ENCODE results near the gene SH2D1A.
"Not testable (repeated sequence)": the region's sequence is repeated elsewhere in the genome, so short reads cannot be mapped to it uniquely, and the experiment has no call there.

The SH2D1A gene

GRCh38 chrX:124354648-124355047, 8.3 kb downstream of the SH2D1A start:
- no peak for DNase-seq (ENCODE audit: low read depth)

GRCh38 chrX:124358800-124359383, 12.5 kb downstream of the SH2D1A start:
- no peak for DNase-seq (ENCODE audit: low read depth)

- no peak for DNase-seq (ENCODE audit: low read depth)
These were observed 15.7 kb downstream of the SH2D1A start for GRCh38 chrX:124362072-124362471.

GRCh38 chrX:124362761-124363160, 16.4 kb downstream of the SH2D1A start:
- no peak for DNase-seq (ENCODE audit: low read depth)

DNA sequence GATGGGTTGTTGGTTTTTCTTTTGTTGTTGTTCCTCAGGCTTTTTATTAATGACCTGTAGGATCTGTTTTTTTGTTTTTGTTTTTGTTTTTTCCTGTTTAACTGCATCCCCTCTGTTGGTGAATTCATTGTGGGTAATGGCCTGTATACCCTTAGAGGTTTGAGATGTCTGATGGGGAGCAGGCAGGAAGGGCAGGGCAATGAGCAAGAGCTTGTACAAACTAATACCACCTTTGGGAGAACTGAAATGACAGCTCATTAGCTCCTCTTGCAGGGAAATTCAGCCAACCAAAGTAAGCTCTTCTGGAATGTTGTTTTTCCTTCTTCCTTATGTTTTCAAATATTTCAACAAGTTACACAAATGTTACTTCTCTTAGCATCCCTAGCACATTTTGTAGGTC, 23.4 kb downstream of the SH2D1A start:
- no peak for DNase-seq (ENCODE audit: low read depth)

- no peak for DNase-seq (ENCODE audit: low read depth)
These were observed 27.0 kb downstream of the SH2D1A start for GRCh38 chrX:124373348-124373747.

- no peak for DNase-seq (ENCODE audit: low read depth)
These were observed 32.3 kb downstream of the SH2D1A start for GRCh38 chrX:124378643-124379042.

- DNase-seq (ENCODE audit: low read depth): no peak
These were observed 37.0 kb downstream of the SH2D1A start for GRCh38 chrX:124383354-124383753.

DNA sequence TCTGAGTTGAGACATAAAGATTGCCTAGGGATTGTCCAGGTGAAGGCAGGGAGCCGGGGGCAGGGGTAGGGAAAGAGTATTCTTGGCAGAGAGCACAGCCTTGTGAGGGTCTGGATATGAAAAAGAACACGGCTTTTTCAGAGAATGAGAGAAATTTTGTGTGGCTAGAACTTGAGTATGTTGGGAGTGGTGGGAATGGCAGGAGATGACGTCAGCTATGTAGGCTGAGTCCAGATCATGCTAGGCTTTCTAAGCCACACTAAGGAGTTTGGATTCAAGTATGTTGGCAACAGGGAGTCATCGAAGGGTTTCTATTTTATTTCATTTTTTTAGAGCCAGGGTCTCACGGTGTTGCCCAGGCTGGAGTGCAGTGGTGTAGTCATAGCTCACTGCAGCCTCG, 40.0 kb downstream of the SH2D1A start:
- no peak for DNase-seq (ENCODE audit: low read depth)

DNA sequence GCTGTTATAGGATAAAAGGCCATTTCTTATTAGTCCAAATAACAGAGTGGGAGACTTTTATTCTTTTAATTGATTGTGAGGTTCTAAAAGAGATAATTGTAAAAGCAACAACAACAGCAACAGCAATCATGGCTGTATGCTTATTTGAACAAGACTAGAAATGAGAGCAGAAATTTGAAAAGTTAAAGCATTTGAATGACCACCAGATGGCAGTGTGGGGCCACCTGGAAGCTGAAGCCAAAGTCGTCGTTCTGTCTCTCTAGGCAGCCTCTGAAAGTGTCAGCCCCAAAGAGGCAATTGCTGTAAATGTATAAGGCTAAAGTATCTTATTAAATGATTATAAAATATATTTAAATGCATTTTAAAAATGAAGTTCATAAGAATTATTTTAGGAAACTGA, 42.2 kb downstream of the SH2D1A start:
- peak; percentile 37 for DNase-seq (ENCODE audit: low read depth)

- DNase-seq (ENCODE audit: low read depth): no peak
These were observed 46.4 kb downstream of the SH2D1A start for GRCh38 chrX:124392794-124393193.

DNA sequence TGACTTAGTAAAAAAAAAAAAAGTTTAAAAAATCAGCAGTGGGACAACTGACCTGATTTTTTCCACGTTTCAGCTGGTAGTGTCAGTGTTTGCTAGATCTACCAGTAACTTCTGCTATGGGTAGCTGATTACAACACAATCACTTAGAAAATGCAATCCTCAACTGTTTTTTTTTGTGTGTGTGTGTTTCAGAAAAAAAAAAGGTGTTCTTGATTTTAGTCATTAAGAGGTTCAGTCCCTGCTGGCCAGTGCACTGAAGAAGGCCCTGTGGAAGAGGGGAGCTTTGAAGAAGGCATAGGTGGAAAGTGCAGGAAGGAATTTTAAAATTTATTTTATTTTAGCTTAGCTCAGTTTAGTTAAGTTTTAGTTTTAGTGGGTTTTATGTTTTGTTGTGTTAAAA, 46.9 kb downstream of the SH2D1A start:
- DNase-seq (ENCODE audit: low read depth): no peak

- DNase-seq (ENCODE audit: low read depth): no peak
These were observed 47.3 kb downstream of the SH2D1A start for GRCh38 chrX:124393659-124394058.

DNA sequence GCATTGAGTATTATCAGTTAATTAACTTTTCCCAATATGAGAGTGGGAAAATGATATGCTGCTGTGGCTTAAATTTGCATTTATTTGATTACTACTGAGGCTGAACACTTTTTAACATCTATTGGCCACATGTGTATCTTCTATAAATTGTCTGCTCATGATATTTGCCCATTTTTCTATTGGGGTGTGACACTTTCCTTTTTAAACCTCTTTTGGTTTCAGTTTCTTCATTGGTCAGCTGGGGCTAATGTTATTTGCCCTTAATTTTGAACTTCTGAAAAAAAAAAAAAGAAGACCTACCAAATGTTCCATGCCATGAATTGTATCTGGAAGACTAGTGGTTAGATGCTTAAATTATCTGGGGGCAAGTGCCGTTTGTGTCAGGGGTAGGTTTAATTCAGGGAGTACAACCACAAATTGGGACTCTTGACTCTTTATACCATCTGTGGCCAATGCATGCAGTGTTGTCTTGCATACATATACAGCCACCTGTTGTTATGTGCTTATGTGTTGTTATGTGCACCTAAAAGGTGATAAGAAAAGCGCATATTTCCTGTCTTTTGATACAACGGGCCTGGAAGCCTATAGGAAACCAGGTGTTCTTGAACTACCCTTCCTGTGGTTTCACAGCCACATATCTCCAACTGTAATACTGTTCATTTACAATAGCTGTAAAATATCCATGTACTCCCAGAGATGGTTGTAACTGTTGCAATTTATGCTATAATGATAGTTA, 49.0 kb downstream of the SH2D1A start:
- DNase-seq (ENCODE audit: low read depth): no peak

GRCh38 chrX:124401696-124402095, 55.3 kb downstream of the SH2D1A start:
- no peak for DNase-seq (ENCODE audit: low read depth)

DNA sequence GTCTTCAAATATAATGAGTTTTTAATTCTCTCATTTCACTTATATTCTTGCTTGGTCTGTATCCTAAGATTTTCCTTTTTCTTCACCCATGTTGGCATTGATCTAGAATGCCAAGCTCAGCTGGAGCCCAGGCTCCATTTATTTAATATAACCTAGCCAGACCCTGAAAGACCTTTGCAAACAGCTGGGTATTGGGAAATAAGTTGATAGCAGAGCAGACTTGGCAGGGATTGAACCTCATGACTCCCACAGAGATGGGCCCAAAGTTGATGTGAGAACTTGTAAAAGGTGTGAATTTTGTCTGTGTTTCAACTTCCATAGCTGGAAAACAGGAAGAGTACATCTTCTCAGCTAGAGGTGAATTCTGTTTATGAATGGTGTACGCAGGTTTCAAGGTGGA, 59.5 kb downstream of the SH2D1A start:
- no peak for DNase-seq (ENCODE audit: low read depth)

DNA sequence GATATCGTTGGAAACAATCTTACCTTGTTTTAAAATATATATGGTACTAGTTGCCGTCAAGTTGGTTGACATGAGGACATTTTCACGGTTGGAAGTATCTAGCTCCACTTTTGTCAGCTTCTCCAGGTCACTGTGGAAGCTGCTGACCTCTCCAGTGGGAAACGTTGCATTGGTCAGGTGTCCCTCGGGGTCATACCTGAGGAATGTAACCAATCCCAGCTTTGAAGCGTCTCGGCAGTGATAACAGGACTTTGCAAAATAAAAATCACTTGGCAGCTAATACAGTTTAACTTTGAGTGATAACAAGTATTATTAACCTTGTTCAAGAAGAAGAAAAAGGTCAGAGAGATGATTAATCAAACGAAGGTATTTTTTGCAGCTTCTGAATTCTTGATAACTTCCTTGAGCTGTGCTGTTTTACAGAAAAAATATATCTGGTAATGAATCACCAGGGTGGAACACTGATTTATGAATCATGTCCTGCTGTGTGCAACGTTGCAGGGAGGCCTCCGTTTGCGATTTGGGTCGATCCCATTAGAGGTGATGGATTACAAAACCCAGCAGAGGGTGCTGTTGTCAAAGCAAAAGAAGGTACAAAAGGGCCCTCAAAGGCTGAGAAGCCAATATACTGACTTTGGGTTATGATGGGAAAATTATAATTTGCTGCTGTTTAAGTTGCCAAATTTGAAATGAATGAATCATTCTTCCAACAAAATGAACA, 60.1 kb downstream of the SH2D1A start:
- peak; percentile 65 for DNase-seq (ENCODE audit: low read depth)

GRCh38 chrX:124407226-124407625, 60.9 kb downstream of the SH2D1A start:
- no peak for DNase-seq (ENCODE audit: low read depth)

GRCh38 chrX:124408380-124408779, 62.0 kb downstream of the SH2D1A start:
- not testable (repeated sequence) for DNase-seq (ENCODE audit: low read depth)

GRCh38 chrX:124413244-124413643, 66.9 kb downstream of the SH2D1A start:
- no peak for DNase-seq (ENCODE audit: low read depth)

DNA sequence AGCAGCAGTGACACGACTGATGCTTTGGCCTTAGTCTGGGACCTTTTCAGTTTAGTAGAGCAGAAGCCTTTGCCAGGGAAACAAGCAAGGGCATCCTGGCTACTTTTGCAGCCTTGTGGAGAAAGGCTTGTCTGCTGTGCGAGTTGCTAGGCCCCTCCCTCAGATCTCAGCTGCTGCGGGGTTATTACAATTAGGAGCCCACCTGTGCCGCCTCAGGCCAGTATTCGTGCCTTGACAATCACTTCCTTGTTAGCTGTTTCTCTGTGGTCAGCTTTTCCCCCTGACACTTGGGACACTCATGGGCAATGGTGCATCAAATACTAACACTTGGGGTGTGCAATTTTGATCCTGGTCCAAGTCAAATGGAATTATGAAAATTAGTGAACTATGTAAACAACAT, 67.9 kb downstream of the SH2D1A start:
- DNase-seq (ENCODE audit: low read depth): no peak

DNA sequence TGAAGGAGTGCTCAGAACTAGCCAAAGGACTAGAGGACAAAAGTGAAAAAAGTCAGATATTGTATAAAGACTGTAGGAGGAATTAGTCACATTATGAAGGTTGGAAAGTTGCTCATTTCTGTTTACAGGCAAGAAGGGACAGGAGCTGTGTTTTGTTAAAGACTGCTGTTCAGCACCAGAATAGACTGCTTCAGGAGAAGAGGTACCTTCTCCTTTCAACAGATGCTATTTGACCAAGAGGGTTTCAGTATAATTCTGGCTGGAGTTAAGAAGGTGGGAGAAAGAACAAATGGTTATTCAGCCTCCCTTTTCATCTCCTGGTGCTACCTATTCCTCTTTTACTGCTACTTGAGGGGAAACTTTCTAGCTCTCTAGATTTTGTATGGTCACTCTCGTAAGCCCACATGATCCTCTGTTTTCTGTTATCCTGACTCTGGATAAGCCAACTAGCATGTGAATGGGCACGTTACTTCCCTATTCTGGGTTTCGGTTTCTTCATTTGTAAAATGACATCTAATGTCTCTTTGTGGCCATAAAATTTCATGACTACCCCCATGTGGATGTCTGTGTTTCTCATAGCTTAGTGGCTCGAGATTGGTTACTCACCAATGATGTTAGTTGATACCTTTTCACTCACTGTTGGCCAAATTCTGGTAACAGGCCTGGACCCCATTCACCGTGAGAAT, 68.9 kb downstream of the SH2D1A start:
- no peak for DNase-seq (ENCODE audit: low read depth)
